Left cardiac atrium (tissue), 4 donors: ENCODE measurements around the gene CD2AP. TPM values are rescaled to one million over a fixed set of nuclear protein-coding genes. Genes with fewer than 3 reads are reported as not detected.
"Not testable (repeated sequence)": the region's sequence is repeated elsewhere in the genome, so short reads cannot be mapped to it uniquely, and the experiment has no call there.

Experiments used
- ATAC-seq, 2 donors: fragments of 200-7000 bp; cut with Tn5 transposase; one replicate each; pipeline ENCODE4 v1.9.1; 2020; ENCODE audit warnings: mild to moderate bottlenecking in 2 of 2, moderate library complexity in 2 of 2
- DNase-seq: peaks from one replicate; pipeline ENCODE4 v3.0.0-alpha.2; 2020
- intact Hi-C, 2 donors: fragments of 100-400 bp; cut with DNase I; formaldehyde crosslinking; loops; one replicate each; pipeline versions ENCODE4 v1.14.1 to v1.15.1; 2022 to 2023
- long read RNA-seq: library from polyadenylated mRNA; unstranded; transcript quantifications from one replicate; pipeline ENCODE4 v2.0.0, GENCODE V29; 2021
- total RNA-seq, 2 donors: library from RNA; stranded (reverse); fragmentation: NEBNext Ultra II Directional; extraction: Animal tissue kit (Norgen Biotek cat#: 25700); gene quantifications; one replicate each; pipeline ENCODE4 v1.2.1, GENCODE V29; 2021
- donor health status: DM: no; HTN: yes; CAD: no.
- donor health status: DM: no; HTN: yes; CAD: no; lungs with severe emphysema.
- donor health status: DM: yes; HTN: yes; CAD: no.
- donor health status: Dilated cardiomyopathy.

CD2AP gene
- total RNA-seq: 10 to 100 TPM; 12.5 to 16.7 TPM
- long read RNA-seq, full-length matches to known transcripts: 6 of 11 reads
- long read RNA-seq, partial matches to known transcripts: 4 of 11 reads
- long read RNA-seq, other reads (novel, unspliced or antisense): 1 of 11 reads

- DNase-seq: peak; percentile 89
- intact Hi-C loops: no loop called here
Measured at GRCh38 chr6:47477497-47478232, at the start of gene CD2AP. Gene CD2AP, plus strand, starts transcription at chr6:47477789. Its CDS starts 456 bp downstream, at chr6:47478245.

GRCh38 chr6:47428288-47428687 is 49.3 kb upstream of the CD2AP start:
- ATAC-seq (no peak), DNase-seq (no peak)
- intact Hi-C loops: no loop called here

More at GRCh38 chr6:47477497-47478232, at the start of gene CD2AP:
- peak; percentile 94 to 97 for ATAC-seq

GRCh38 chr6:47428746-47429664 is 48.6 kb upstream of the CD2AP start:
- ATAC-seq (no peak), DNase-seq (no peak)
- intact Hi-C loops: no loop called here

GRCh38 chr6:47434372-47435253 is 43.0 kb upstream of the CD2AP start:
- ATAC-seq: no peak
- intact Hi-C loops: no loop called here
- DNase-seq: no peak

- no peak for ATAC-seq
- intact Hi-C loops: no loop called here
Measured at GRCh38 chr6:47435254-47435612, 42.4 kb upstream of the CD2AP start.

GRCh38 chr6:47437592-47437991 is 40.0 kb upstream of the CD2AP start:
- intact Hi-C loops: no loop called here
- DNase-seq (no peak), ATAC-seq (no peak)

More at GRCh38 chr6:47435254-47435612, 42.4 kb upstream of the CD2AP start:
- DNase-seq: no peak

- DNase-seq: peak; percentile 24
- intact Hi-C loops: no loop called here
Measured at GRCh38 chr6:47438481-47439347, 38.9 kb upstream of the CD2AP start.

GRCh38 chr6:47439348-47439668 is 38.3 kb upstream of the CD2AP start:
- DNase-seq: no peak
- no peak for ATAC-seq
- intact Hi-C loops: no loop called here

More at GRCh38 chr6:47438481-47439347, 38.9 kb upstream of the CD2AP start:
- ATAC-seq: peak in 1 of 2 donors; percentile 77

- intact Hi-C loops: no loop called here
- peak; percentile 51 to 59 for ATAC-seq
Measured at GRCh38 chr6:47440719-47441118, 36.9 kb upstream of the CD2AP start.

GRCh38 chr6:47444964-47445363 is 32.6 kb upstream of the CD2AP start:
- intact Hi-C loops, ATAC-seq: not testable (repeated sequence)

More at GRCh38 chr6:47440719-47441118, 36.9 kb upstream of the CD2AP start:
- no peak for DNase-seq

GRCh38 chr6:47446669-47447330 is 30.8 kb upstream of the CD2AP start:
- no peak for DNase-seq
- intact Hi-C loops: no loop called here
- ATAC-seq: no peak

More at GRCh38 chr6:47444964-47445363, 32.6 kb upstream of the CD2AP start:
- DNase-seq: not testable (repeated sequence)

- intact Hi-C loops: no loop called here
- ATAC-seq (no peak), DNase-seq (no peak)
Measured at GRCh38 chr6:47447722-47448121, 29.9 kb upstream of the CD2AP start.

GRCh38 chr6:47451162-47451561 is 26.4 kb upstream of the CD2AP start:
- ATAC-seq: no peak
- intact Hi-C loops: no loop called here
- DNase-seq: no peak

GRCh38 chr6:47452899-47453298 is 24.7 kb upstream of the CD2AP start:
- DNase-seq (no peak), ATAC-seq (no peak)
- intact Hi-C loops: no loop called here

- intact Hi-C loops: no loop called here
- no peak for DNase-seq
Measured at GRCh38 chr6:47453372-47453936, 24.1 kb upstream of the CD2AP start.

GRCh38 chr6:47454713-47455396 is 22.7 kb upstream of the CD2AP start:
- DNase-seq (no peak), ATAC-seq (no peak)
- intact Hi-C loops: no loop called here

More at GRCh38 chr6:47453372-47453936, 24.1 kb upstream of the CD2AP start:
- ATAC-seq: no peak
